ENCODE measurements around the gene DDR2.

- TF ChIP-seq EZH2 (IDR thresholded peaks at IDR 0.05) (no peak), CTCF (IDR thresholded peaks at IDR 0.05) (no peak), EZH2phosphoT487 (IDR thresholded peaks at IDR 0.05) (no peak)
These were observed 56.7 kb downstream of the DDR2 start for GRCh38 chr1:162688931-162689330.
